CD4-positive, alpha-beta T cell treated with Interleukin-2 at 100 ng/mL for 4 hours (primary cell): Measurements from ENCODE around the gene CABLES1.

Experiments used
- DNase-seq: peaks from one replicate; pipeline ENCODE4 v3.0.0-alpha.2; 2020; ENCODE audit warnings: low spot score

Gene CABLES1

DNA sequence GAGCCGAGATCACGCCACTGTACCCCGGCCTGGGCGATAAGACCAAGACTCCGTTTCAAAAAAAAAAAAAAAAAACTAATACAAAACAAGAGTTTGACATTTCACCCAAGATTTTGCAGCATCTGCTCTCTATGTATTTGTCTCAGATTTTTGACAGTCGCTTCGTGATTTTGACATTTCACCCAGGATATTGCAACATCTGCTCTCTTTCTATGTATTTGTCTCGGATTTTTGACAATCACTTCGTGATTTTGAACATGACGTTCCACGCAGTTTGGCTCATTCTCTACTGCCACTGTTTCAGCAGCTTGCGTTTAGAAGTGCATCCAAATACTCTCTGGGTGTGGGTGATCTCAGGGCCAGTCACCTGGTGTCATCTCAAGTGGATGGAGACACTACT lies 108.5 kb downstream of the CABLES1 start:
- no peak for DNase-seq

DNA sequence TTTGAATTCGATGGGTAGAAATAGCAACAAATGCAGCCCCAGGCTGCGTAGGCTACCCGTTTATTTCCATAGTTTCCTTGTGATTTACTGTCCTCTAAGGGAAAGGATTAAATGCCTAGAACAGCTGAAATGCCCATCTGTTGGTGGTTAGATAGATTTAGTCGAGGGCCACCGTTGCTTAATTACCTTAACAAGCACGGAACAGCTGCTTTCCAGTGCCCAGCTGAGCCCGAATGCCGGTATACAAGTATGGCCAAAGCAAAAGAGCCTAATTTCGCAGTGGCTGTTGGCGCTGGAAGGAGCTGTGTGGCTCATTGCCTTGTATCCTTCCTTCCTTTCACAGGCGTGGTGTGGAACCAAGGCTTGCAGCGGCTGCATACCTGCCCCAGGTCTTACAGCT lies 109.1 kb downstream of the CABLES1 start:
- DNase-seq: no peak

DNA sequence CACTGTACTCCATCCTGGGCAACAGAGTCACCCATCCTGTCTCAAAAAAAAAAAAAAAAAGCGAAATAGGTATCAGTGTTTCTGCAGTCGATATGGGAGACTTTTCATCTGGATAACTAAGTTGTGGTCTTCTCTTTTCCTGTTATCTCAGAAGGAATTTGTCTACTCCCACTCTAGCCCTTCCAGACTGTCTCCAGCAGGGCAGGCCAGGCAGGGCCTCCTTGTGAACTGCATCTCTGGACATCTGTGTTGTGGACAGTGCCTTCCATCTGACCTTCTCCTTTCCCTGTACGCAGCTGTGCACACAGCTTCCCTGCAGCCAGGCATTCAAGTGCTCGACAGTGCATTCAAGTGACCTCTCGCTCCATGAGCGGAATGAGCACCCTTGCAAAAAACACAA lies 110.2 kb downstream of the CABLES1 start:
- no peak for DNase-seq

DNA sequence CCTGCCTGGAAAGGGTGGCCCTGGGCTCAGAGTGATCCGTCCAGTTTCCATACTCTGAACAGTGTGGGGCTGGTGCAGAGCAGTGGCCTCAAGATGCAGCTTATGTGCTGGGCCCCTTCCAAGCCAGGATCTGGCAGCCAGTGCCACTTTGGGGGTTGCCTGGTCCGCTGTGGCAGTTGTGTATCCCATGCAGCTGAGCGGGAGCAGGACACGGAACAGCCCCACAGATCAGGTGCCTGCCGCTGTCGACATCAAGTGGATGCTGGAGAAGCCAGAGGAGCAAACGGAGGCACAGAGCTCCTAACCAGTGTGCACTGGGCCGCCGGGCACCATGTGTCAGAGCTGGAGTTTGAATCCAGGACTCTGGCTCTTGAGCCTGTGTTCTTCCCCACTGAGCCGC lies 112.0 kb downstream of the CABLES1 start:
- DNase-seq: no peak

DNA sequence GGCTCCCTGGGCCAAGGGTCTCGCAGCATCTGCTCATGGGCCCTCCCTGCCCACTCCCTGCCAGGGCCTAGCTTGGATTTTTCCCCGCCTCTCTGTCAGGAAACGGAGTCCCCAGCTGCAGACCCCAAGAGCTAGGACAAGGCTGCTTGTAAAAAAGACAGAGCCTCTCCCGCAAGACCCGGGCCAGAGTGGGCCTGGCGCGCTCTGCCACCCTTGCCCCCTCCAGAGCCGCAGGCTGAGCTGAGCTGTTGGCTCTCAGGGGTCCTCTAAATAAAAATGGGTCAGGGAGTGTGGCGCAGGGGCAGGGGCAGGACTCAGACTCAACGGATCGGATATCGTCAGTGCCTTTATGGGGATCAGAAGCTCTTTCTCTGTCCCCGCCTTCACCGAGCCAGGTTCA lies 112.6 kb downstream of the CABLES1 start:
- no peak for DNase-seq

DNA sequence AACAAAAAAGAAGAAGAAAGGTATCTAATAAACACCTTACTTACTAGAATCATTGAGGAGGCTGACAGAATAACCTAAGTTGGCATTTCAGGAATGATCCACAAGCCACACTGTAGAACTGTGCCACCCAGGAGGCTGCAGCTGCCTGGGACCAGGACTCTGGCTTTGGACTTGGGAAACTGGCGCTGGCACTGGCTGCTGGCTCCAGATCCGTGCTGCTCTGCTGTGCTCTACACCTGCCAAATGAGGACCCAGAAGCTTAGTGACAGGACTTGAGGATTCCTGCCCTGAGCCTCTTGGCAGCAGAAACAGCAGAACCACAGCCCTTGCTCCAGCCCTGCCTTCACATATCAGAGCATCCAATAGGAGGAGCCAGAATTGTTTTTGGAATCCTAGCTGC lies 113.5 kb downstream of the CABLES1 start:
- no peak for DNase-seq

DNA sequence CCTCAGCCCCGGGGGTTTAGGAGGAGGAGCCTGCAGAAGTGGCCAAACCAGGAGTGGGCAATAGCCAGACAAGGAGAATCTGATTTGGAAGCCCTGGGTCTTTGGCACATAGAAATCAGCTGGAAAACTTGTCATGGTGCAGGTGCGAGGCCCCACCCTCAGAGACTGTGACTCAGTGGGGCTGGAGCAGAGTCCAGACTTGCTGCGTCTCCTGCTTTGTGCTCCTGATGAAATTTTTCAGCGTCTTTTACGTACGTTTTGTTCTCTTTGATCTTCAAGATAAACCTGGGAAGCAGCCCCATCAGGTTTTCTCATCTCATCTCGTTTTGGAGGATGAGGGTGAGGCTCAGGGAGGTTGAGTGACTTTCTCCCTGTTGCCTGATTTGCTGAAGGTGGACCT lies 114.1 kb downstream of the CABLES1 start:
- DNase-seq: no peak

DNA sequence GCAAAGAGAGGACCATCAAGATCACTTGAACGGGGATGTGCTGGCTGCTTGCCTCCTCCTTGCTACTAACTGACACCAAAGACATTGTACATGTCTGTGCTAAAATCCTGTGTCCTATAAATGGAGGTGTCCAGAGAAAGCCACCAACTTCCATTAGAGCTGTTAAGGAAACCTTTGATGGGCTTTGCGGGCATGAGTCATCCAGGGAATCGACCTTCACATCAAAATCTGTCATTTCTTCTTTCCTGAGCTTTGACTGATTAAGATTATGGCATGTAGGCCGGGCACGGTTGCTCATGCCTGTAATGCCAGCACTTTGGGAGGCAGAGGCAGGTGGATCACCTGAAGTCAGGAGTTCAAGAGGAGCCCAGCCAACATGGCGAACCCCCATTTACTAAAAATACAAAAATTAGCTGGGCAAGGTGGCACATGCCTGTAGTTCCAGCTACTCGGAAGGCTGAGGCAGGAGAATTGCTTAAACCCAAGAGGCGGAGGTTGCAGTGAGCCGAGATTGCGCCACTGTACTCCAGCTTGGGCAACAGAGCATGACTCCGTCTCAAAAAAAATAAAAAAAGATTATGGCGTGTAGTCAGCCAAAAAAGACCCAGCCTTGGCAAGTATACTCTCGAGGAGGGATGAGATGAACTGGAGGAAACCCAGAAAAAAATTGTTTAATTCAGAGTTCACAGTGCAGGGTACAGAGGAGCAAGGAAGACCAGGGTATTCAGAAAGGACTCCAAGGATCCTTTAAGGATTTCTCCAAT lies 115.8 kb downstream of the CABLES1 start:
- no peak for DNase-seq

DNA sequence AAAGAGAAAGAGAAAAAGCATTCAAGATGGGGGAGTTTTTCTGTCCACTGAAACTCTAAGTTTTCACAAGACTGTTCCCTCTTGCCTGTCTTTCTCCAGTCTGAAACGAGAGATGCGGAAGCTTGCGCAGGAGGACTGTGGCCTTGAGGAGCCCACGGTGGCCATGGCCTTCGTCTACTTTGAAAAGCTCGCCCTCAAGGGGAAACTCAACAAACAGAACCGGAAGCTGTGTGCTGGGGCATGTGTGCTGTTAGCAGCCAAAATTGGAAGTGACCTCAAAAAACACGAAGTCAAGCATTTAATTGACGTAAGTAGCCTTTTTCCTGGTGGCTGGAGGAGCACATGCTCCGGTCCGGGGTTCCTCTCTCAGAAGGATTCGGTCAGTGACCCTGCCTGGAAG lies 118.3 kb downstream of the CABLES1 start:
- DNase-seq: no peak

DNA sequence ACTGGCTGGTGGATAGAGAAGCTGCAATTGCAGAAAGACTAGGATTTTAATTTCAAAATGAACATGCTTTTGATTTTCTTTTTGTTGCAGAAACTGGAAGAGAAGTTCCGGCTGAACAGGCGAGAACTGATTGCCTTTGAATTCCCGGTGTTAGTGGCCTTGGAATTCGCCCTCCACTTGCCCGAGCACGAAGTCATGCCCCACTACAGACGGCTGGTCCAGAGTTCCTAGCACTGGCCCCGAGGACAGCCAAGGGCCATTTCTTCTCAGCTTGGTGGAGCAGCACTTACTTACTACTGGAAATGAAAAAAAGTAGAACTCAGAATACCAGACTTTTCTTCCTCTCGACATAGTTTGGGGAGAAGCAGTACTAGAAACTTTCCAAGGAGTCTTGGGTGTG lies 121.9 kb downstream of the CABLES1 start:
- DNase-seq: no peak

DNA sequence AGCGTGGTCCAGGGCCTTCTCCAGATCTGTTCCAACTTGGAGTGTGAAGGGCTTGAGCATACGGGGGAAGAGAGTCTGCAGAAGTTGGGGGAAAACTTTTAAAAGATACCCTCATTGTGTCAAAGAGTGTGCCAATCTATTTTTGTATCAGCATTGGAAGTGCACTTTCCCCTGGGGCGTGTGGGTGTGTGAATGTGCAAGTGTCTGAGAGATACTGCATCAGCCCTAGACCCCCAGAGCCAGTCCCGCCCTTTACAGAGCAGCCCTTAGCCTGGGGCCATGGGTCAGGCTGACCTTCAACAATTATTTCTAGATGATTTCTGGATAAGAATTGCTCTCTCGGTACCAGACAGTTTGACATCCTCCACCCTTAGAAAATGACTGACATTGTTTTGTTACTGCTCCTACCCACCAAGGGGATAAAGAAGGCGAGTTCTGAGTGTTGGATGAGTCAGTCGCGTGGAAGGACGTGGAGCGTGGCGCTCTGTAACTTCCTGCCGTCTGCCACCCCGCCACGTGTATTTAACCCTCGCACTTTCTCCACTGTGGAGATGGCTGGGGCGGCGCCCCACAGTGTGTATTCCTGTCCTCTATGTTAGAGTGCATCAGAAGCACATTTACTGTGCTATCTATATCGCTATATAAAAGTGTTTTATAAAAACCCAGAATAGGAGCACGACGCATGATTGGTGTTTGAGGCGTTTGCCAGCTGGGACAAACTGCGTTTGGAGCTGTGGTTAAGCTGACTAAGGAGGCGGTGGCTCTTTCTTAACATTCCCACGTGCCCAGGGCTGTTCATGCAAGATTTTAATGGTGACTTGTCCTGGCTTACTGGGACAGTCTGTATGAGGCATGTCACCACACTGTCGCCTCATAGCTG lies 122.6 kb downstream of the CABLES1 start:
- no peak for DNase-seq

DNA sequence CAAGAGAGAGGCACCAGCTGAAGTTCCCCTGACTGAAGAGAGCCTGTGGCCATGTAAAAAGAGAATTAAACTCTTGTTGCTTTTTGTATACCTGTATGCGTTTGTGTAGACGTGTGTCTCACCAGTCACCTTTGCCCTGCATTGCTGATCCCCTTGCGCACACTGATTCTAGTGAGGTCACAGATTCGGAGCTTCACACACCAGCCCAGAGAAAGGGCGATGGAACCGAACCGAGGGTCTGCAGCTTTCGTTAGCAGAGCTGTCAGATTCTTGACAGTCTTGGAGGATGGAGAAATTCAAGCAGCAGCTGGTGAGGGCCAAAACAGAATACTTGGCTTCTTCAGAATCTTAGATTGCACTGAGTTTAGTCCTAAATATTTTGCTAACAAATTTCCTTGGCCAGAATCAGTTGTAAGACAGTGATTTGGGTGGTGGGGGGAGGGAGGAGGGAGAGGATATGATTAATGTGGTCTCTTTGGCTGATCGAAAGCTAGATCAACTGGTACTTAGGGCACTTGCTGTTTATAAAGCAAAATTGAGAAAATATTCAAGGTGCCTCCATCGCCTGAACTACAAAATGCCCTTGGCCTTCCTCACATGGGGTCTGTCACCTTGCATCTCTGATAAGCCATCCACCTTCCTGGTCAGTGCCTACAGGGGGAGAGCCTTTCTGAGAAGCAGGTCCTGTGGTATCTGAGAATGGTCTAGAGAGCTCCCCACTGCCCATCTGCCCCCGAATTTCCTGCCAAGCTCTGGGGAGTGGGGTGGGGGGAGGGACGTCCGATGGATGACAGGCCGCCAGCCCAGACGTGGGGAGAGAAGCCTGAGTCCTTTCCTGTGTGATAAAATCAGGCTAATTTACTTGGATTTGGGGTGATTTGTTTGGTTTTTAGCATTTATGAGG lies 123.5 kb downstream of the CABLES1 start:
- no peak for DNase-seq

DNA sequence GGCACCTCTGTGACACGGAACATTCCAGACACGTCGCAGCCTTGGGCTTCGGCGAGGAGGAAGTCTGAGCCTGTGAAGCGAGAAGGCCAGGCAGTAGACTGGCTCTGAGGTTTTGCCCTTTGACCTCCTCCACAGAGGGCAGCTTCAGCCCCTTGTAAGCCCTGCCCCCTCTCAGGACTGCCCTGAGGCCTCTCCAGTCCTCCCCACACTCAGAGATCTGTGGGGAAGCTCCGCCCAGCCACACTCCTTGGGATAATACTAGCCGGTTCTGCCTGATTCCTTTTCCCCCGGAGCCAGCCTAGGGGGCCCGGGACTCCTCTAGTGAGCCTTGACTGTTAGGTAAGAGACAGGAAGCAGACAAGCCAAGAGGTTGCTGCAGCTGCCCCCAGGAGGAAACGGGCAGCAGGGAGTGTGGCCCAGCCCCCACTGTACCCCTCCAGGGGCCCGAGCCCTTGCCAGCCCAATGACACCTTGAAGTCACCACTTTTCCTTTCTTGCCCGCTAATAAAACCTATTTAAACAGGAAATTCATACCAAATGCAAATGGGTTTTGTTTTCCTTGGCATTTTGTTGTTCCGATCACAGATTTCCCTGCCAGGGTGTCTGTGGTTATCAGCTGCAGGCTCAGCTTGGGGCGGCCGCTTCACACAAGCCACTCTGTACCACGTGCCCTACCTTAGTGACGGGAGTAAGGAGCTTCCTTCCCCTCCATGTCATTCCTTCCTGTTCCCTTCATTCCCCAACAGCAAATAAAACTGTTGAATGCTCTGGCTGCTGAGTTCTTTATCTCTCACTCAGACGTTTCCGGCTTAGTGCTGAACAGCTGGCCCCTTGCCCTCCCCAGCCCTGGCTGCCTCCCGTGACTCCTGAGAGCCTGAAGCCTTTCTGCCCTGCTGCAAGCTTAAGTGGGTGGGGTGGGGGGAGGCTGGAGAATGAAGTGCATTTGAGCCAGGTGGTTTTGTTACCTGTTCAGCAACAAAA lies 124.7 kb downstream of the CABLES1 start:
- DNase-seq: no peak

DNA sequence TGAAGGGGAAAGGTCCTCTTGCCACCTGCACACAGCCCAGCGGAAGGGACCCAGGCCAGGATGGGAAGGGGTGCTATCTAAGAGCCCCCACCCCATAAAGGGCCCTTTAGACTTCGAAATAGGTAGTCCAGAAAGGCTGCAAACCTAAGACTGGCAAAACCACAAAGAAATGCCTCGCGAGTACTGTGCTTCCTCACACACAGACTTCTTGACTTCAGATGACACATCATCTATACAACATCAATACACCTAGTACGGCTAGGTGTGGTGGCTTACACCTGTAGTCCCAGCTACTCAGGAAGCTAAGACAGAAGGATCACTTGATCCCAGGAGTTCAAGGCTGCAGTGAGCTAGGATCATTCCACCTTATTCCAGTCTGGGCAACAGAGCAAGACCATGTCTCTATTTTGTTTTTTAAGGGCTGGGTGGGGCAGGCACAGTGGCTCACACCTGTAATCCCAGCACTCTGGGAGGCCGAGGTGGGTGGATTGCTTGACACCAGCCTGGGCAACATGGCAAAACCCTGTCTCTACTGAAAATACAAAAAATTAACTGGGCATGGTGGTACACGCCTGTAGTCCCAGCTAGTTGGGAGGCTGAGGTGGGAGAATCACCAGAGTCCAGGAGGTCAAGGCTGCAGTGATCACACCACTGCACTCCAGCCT lies 125.8 kb downstream of the CABLES1 start:
- no peak for DNase-seq

DNA sequence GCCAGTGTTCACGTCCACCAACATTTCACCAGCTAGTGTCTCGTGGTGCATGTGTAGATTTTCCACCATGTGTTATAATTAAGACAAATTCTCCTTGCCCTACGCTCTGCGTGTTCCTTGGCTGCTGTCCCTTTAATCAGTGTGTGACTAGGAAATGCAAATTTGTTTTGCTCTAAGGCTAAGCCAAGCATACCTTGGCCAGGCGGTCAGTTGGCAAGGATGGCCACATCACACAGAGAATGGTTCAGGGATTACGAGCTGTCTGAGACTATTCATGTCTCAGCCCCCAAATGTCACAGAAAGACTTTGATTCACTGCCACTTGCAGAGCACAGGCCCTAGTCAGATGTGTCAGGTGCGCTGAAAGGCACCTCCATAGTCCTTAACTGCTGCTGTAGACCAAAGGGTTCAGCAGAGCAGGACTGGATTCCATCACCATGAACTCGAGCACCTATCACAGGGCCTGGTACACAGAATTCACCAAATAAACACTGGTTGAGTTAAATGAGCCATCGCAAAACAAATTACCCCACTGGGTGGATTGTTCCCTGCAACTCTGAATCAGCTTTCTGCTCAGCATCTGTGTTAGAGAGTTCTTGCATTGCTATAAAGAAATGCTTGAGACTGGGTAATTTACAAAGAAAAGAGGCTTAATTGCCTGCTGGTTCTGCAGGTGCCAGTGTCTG lies 128.4 kb downstream of the CABLES1 start:
- DNase-seq: no peak

DNA sequence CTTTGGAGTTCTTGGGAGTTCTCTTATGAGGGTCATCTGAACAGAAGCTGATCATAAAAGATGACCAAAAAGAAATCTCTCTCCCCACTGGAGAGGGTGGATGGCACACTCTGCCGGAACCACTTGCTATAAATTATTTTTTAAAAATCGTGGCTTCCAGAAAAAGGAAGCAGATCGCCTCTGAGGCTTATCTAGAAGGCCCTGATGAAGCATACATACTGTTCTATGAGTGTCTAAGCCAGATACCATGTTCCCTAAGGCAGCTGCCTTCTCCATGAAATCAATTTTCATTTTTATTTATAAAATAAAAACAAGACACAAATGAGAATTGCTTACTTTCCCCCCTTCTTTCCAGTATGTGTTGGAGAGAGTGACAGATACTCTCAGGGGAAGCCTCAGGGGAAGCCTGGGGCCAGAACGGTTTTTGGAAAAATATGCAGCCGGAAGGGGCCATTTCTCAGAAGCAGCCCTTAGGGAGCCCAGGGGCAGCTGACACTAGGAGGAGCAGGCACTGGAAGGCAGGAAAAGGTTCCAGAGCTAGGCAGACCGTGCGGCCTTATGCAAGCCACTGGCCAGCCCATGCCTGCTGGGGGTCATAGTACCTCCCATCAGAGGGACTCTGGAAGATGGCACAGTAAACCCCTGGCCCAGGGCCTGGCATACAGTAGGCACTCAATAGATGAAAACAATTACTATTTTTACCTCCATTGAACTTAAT lies 130.6 kb downstream of the CABLES1 start:
- no peak for DNase-seq

DNA sequence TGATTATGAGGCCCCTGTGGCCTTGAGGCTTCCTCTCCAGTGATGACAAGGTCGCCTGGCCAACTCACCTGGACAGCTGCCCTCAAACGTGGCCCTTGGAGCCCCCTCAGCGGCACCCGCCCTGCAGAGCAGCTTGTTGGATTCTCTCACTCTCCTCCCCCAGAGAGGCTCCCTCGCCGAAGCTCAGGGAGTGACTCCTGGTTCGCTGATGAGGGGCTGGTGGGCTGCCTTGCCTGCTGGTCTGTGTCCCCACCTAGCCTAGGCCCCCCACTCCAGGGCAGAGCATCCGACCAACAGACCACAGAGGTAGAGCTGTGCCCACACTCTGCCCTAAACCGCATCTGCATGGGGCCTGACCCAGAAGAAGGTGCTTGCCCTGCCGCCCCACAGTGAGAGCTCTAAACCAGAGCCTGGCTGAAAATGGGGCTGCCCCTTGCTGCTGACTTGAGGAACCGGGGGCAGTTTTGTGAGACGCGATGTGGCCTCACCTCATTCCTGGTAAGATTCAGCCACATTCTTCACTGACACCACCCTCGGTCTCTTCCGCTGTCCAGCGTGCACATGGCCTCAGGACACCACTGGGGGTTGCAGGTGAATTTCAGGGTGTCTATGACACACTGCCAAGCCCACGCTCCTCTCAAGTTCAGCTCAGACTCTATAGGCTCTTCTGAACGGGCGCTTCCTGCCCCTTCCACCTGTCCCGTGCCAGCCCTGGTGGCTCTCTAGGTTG lies 131.6 kb downstream of the CABLES1 start:
- no peak for DNase-seq

DNA sequence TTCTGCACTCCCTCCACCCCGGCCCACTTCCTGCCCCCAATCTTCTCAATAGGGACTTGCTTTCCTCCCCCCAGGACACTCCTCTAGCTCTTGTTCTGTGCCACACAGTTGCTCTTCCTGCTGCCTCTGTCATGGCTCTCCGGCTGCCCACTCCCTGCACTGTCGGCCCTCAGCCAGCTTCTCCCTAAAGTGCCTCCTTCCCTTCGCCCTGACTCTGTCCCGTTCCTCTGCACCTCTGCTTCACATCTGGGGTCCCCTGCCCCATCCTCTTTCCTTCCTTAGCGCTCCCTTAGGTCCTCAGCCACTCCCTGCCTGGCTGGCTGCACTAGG lies 132.1 kb downstream of the CABLES1 start:
- DNase-seq: no peak

DNA sequence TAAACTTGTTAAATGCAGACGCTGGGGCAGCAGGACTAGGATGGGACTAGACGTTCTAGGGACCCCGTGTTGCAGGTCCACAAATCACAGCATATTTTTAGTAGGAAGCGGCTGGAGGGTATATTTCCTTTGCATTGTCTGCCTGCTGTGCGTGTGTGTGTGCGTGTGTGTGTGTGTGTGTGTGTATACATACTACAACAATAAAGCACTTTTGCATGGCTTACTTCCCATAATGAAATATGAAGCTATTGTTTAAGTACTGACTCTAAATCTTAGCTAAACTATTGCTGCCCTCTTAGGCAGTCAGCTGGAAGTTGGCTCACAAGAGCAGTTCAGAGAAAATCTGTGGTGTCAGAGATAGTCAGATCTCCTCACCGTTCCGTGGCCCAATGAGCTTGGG lies 133.4 kb downstream of the CABLES1 start:
- no peak for DNase-seq
